ENCODE measurements around the gene LMO1. TPM values are rescaled to one million over a fixed set of nuclear protein-coding genes. Genes with fewer than 3 reads are reported as not detected.

Gene LMO1
- total and polyA plus RNA-seq, 10 of the 15 experiments (the other 5 are each of a cell fraction or from before 2014, with no cell fraction given): not detected

- intact Hi-C loops (cut with micrococcal nuclease; ENCODE audit: unreplicated experiment): loop anchor here (5.0 kb wide), 1 partner anchor 72 kb away; the partner anchor contains the start of gene LMO1
- RAD21 ChIA-PET (ENCODE audit: unreplicated experiment): interaction anchor here (0.8 to 1.4 kb wide), 3 partner anchors 14 to 623 kb away, joined by 3 to 5 read pairs (median 3); no protein-coding TSS in a partner anchor
Measured at GRCh38 chr11:8190431-8190830, 73.2 kb downstream of the LMO1 start.

More at GRCh38 chr11:8190431-8190830, 73.2 kb downstream of the LMO1 start:
- 0% methylated on average over 1 of the region's 2 CpGs for WGBS (ENCODE audit: insufficient coverage, insufficient replicate concordance, low lambda C conversion rate, missing lambda C conversion rate)
- H3K4me3 ChIP-seq: no peak overlapping the region
- no peaks in the 10 kb centered on the region for H4K20me1 ChIP-seq (ENCODE audit: control insufficient read depth, insufficient read depth)
- SMC1A ChIA-PET (ENCODE audit: uncharacterized antibody, unreplicated experiment): interaction anchor here (1.0 to 2.5 kb wide), 8 partner anchors 11 to 377 kb away, joined by 3 to 14 read pairs (median 4); partner anchors contain the start of gene LMO1
- H3K27ac ChIP-seq (ENCODE audit: control insufficient read depth, insufficient read depth): no peak overlapping the region
- H3K4me1 ChIP-seq (ENCODE audit: control insufficient read depth, insufficient read depth, low read length): no peaks in the 10 kb centered on the region
- DNase-seq (ENCODE audit: low read depth, low spot score) (no peak), ATAC-seq (no peak), FAIRE-seq (no peak)
- in situ Hi-C loops (cut with MboI): no loop called here
- H3K79me2 ChIP-seq (ENCODE audit: control insufficient read depth, insufficient read depth, low read length): no peaks in the 10 kb centered on the region
- no peak overlapping the region for H2AFZ ChIP-seq (ENCODE audit: control insufficient read depth, low read depth, low read length)
- H3K4me2 ChIP-seq (ENCODE audit: control insufficient read depth, insufficient read depth): no peak overlapping the region
- H3K27me3 ChIP-seq (replicated peaks in 1 of 2; ENCODE audit: control insufficient read depth in 2 of 2, insufficient read depth in 2 of 2, low read length in 1 of 2): no peaks in the 10 kb centered on the region; a peak in 1 of 4 replicates
- TF ChIP-seq BCL11A (IDR thresholded peaks at IDR 0.05; ENCODE audit: low read depth, low read length) (no peak), MTA3 (IDR thresholded peaks at IDR 0.05; ENCODE audit: borderline replicate concordance, low read length) (no peak), CHD2 (IDR thresholded peaks at IDR 0.05; ENCODE audit: borderline replicate concordance, low read depth, low read length) (no peak), BRCA1 (IDR thresholded peaks at IDR 0.05; ENCODE audit: low read depth, low read length) (no peak), NFYA (IDR thresholded peaks at IDR 0.05; ENCODE audit: borderline replicate concordance, low read depth, low read length) (no peak), PML (IDR thresholded peaks at IDR 0.05; ENCODE audit: low read length) (no peak), DPF2 (IDR thresholded peaks at IDR 0.05) (no peak), MXI1 (IDR thresholded peaks at IDR 0.05; ENCODE audit: low read depth, low read length) (no peak), PAX8 (IDR thresholded peaks at IDR 0.05) (no peak), E2F8 (IDR thresholded peaks at IDR 0.05; ENCODE audit: low read depth, partially characterized antibody) (no peak), MYB (IDR thresholded peaks at IDR 0.05; ENCODE audit: borderline replicate concordance, low read depth, low read length) (no peak), ZNF592 (IDR thresholded peaks at IDR 0.05) (no peak), NR2C2 (IDR thresholded peaks at IDR 0.05; ENCODE audit: borderline replicate concordance, control insufficient read depth, insufficient read length, low read depth) (no peak), TARDBP (IDR thresholded peaks at IDR 0.05; ENCODE audit: borderline replicate concordance) (no peak), SMAD1 (IDR thresholded peaks at IDR 0.05; ENCODE audit: low read depth, partially characterized antibody) (no peak), STAT1 (conservative IDR thresholded peaks at IDR 0.05) (no peak), SMAD5 (IDR thresholded peaks at IDR 0.05; ENCODE audit: low read depth) (no peak), IKZF2 (IDR thresholded peaks at IDR 0.05) (no peak)
- TF ChIP-seq, protein P1, sequence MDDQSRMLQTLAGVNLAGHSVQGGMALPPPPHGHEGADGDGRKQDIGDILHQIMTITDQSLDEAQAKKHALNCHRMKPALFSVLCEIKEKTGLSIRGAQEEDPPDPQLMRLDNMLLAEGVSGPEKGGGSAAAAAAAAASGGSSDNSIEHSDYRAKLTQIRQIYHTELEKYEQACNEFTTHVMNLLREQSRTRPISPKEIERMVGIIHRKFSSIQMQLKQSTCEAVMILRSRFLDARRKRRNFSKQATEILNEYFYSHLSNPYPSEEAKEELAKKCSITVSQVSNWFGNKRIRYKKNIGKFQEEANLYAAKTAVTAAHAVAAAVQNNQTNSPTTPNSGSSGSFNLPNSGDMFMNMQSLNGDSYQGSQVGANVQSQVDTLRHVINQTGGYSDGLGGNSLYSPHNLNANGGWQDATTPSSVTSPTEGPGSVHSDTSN (IDR thresholded peaks at IDR 0.05; ENCODE audit: insufficient replicate concordance, low read depth, low read length): no peak
- POLR2A ChIA-PET: no interaction called here
- no TSS peak for BruUV-seq (replicated peaks)
- CTCF ChIA-PET: interaction anchor here (0.7 to 1.9 kb wide), 11 partner anchors 9 to 376 kb away, joined by 3 to 8 read pairs (median 4); partner anchors contain the start of gene LMO1
- H3K9ac ChIP-seq (ENCODE audit: control insufficient read depth, insufficient read depth, low read length): no peak overlapping the region
- H3K36me3 ChIP-seq (ENCODE audit: control insufficient read depth in 2 of 2, insufficient read depth in 2 of 2, low read length in 1 of 2): no peaks in the 10 kb centered on the region
- H3K9me3 ChIP-seq (replicated peaks; ENCODE audit: control insufficient read depth, insufficient read depth, low read length): no peaks in the 10 kb centered on the region

Measured in GM12878 (cell line).